Neural cell (in vitro differentiated cells): ENCODE results near the gene INO80E.

Source experiments
- EP300 ChIP-seq: fragments of 450-650 bp; conservative IDR thresholded peaks from 2 replicates; pipeline ENCODE4 v1.6.1; 2014; ENCODE audit warnings: antibody characterized with exemption, mild to moderate bottlenecking, moderate library complexity; ENCODE audit not compliant: poor library complexity, severe bottlenecking
- TAF1 ChIP-seq: IDR thresholded peaks from 2 replicates; pipeline ENCODE4 v1.6.1; 2012; ENCODE audit warnings: low read depth
- TF ChIP-seq, protein P1 (sequence below): fragments of 450-650 bp; IDR thresholded peaks from 2 replicates; pipeline ENCODE4 v1.5.1; 2014; ENCODE audit warnings: antibody characterized with exemption, mild to moderate bottlenecking, moderate library complexity; ENCODE audit not compliant: poor library complexity, severe bottlenecking

GRCh38 chr16:30040221-30040620, 44.2 kb downstream of the INO80E start:
- TF ChIP-seq, protein P1, sequence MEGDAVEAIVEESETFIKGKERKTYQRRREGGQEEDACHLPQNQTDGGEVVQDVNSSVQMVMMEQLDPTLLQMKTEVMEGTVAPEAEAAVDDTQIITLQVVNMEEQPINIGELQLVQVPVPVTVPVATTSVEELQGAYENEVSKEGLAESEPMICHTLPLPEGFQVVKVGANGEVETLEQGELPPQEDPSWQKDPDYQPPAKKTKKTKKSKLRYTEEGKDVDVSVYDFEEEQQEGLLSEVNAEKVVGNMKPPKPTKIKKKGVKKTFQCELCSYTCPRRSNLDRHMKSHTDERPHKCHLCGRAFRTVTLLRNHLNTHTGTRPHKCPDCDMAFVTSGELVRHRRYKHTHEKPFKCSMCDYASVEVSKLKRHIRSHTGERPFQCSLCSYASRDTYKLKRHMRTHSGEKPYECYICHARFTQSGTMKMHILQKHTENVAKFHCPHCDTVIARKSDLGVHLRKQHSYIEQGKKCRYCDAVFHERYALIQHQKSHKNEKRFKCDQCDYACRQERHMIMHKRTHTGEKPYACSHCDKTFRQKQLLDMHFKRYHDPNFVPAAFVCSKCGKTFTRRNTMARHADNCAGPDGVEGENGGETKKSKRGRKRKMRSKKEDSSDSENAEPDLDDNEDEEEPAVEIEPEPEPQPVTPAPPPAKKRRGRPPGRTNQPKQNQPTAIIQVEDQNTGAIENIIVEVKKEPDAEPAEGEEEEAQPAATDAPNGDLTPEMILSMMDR: no peak
- TF ChIP-seq EP300 (no peak), TAF1 (no peak)
